K562 (cell line): Measurements from ENCODE around the gene FGF14. TPM values are rescaled to one million over a fixed set of nuclear protein-coding genes. Genes with fewer than 3 reads are reported as not detected.

Experiments
- ATAC-seq: fragments of 200-7000 bp; cut with Tn5 transposase; 3 replicates; pipeline ENCODE4 v1.9.1; 2020; ENCODE audit warnings: moderate library complexity
- BruUV-seq: library from RNA; stranded (reverse); fragments of 400-500 nt; replicated peaks from 2 replicates; lab custom pipeline; 2021; lab: Mats Ljungman, UMichigan
- CTCF ChIA-PET: fragments of 300-600 bp; formaldehyde crosslinking; extraction: SDS; loops from one replicate; lab custom pipeline; 2021; ENCODE audit warnings: low intra/inter-chr PET ratio; lab: Yijun Ruan, JAX
- POLR2A ChIA-PET: fragments of 300-600, 350-650 bp; sonication (Branson Sonifier 250); formaldehyde crosslinking; extraction: SDS; loops from one replicate; lab custom pipeline; 2021; ENCODE audit warnings: antibody characterized with exemption, inconsistent platforms; lab: Yijun Ruan, JAX
- DNase-seq, 4 experiments: peaks; one replicate each; pipeline versions ENCODE4 v3.0.0 to v3.0.0-alpha.2; 2011 to 2018; ENCODE audit warnings: low spot score in 3 of 4, mixed read lengths in 3 of 4; ENCODE audit errors: extremely low read depth in 1 of 4
- FAIRE-seq: peaks from 2 replicates; lab custom pipeline; 2011; peaks lifted over from hg19 to GRCh38; lab: Jason Lieb, UNC
- H2AFZ ChIP-seq: 2 replicates; pipeline ENCODE4 v1.6.0; 2011; ENCODE audit warnings: low read depth, low read length, control low read depth, inconsistent platforms
- H3K27ac ChIP-seq: fragments of 200-600 bp; 3 replicates; pipeline ENCODE4 v1.8.0; 2011; ENCODE audit warnings: low read depth, mild to moderate bottlenecking, control low read depth, inconsistent platforms, low read length, moderate library complexity, mixed read lengths; ENCODE audit errors: extremely low read depth
- H3K27me3 ChIP-seq, 2 experiments: fragments of 300-600 bp in 1 of 2; 2 replicates in 1 of 2; 3 replicates in 1 of 2; pipeline versions ENCODE4 v1.6.0 to v1.8.0; 2011; ENCODE audit warnings: inconsistent platforms in 2 of 2, low read length in 2 of 2, mild to moderate bottlenecking in 1 of 2, mixed read lengths in 1 of 2, moderate library complexity in 1 of 2; ENCODE audit not compliant: control insufficient read depth in 2 of 2, insufficient read depth in 2 of 2
- H3K36me3 ChIP-seq: fragments of 300-600 bp; 3 replicates; pipeline ENCODE4 v1.8.0; 2011; ENCODE audit warnings: mild to moderate bottlenecking, low read length, inconsistent platforms; ENCODE audit not compliant: control insufficient read depth, insufficient read depth
- H3K4me1 ChIP-seq, 2 experiments: fragments of 200-600 bp in 1 of 2; replicated peaks in 1 of 2; 2 replicates in 1 of 2; 3 replicates in 1 of 2; pipeline versions ENCODE4 v1.5.1 to v1.8.0; 2011; ENCODE audit warnings: inconsistent platforms in 2 of 2, low read length in 2 of 2, mild to moderate bottlenecking in 1 of 2, mixed read lengths in 1 of 2, moderate library complexity in 1 of 2; ENCODE audit not compliant: control insufficient read depth in 2 of 2, insufficient read depth in 2 of 2
- H3K4me2 ChIP-seq: 2 replicates; pipeline ENCODE4 v1.6.1; 2011; ENCODE audit warnings: low read length, control low read depth, inconsistent platforms, mixed read lengths; ENCODE audit not compliant: insufficient read depth
- H3K4me3 ChIP-seq: fragments of 200-600 bp; sonication (generic), shearing (Covaris generic); 2 replicates; pipeline ENCODE4 v1.5.1; 2016; ENCODE audit warnings: control low read depth, inconsistent platforms
- H3K79me2 ChIP-seq: fragments of 200-600 bp; 3 replicates; pipeline ENCODE4 v1.8.0; 2011; ENCODE audit warnings: low read length, inconsistent platforms; ENCODE audit not compliant: control insufficient read depth, insufficient read depth
- H3K9ac ChIP-seq, 2 experiments: 2 replicates each; pipeline versions ENCODE4 v1.6.0 to v1.6.1; 2011; ENCODE audit warnings: low read depth in 2 of 2, low read length in 2 of 2, control low read depth in 1 of 2, inconsistent platforms in 1 of 2, mild to moderate bottlenecking in 1 of 2, mixed read lengths in 1 of 2; ENCODE audit not compliant: insufficient read depth in 1 of 2
- H3K9me1 ChIP-seq: one replicate; pipeline ENCODE4 v1.6.0; 2011; ENCODE audit warnings: inconsistent platforms, mild to moderate bottlenecking, low read length, moderate library complexity; ENCODE audit not compliant: control insufficient read depth, insufficient read depth
- H3K9me3 ChIP-seq: replicated peaks from 2 replicates; pipeline ENCODE4 v1.5.1; 2011; ENCODE audit warnings: low read depth, low read length, inconsistent platforms; ENCODE audit not compliant: control insufficient read depth, insufficient read depth
- H4K20me1 ChIP-seq: replicated peaks from 2 replicates; pipeline ENCODE4 v1.6.1; 2011; ENCODE audit warnings: low read length, inconsistent platforms, mixed read lengths; ENCODE audit not compliant: control insufficient read depth, insufficient read depth
- C11orf30 ChIP-seq: fragments of 450-650 bp; IDR thresholded peaks from 2 replicates; pipeline ENCODE4 v1.6.1; 2016; ENCODE audit warnings: low read depth, mild to moderate bottlenecking
- ETV6 ChIP-seq, 3 experiments: fragments of 150-350 bp in 1 of 3; sonication (generic) in 1 of 3; formaldehyde crosslinking in 1 of 3; IDR thresholded peaks; 2 replicates each; pipeline versions ENCODE4 v1.6.1 to v1.8.0; 2014 to 2022; ENCODE audit warnings: borderline replicate concordance in 2 of 3, low read depth in 2 of 3, antibody characterized with exemption in 1 of 3, low read length in 1 of 3, mild to moderate bottlenecking in 1 of 3, missing genetic modification reagents in 1 of 3
- FOSL1 ChIP-seq: fragments of 200-800 bp; sonication (Bioruptor generic); conservative IDR thresholded peaks from 2 replicates; pipeline ENCODE4 v1.6.1; 2016; ENCODE audit warnings: missing genetic modification characterization, missing compliant biosample characterization
- L3MBTL2 ChIP-seq: fragments of 450-650 bp; IDR thresholded peaks from 2 replicates; pipeline ENCODE4 v1.6.1; 2016; ENCODE audit warnings: mild to moderate bottlenecking, moderate library complexity
- MAFF ChIP-seq: IDR thresholded peaks from 2 replicates; pipeline ENCODE4 v1.6.1; 2012; ENCODE audit warnings: low read length, improper control_type of control experiment
- MAFG ChIP-seq: fragments of 450-650 bp; conservative IDR thresholded peaks from 2 replicates; pipeline ENCODE4 v1.6.1; 2016; ENCODE audit warnings: missing genetic modification characterization, missing compliant biosample characterization
- PTBP1 ChIP-seq: fragments of 200-400 bp; formaldehyde crosslinking; IDR thresholded peaks from 2 replicates; pipeline ENCODE4 v1.6.1; 2017; ENCODE audit warnings: low read depth, low read length
- ZNF140 ChIP-seq: fragments of 250-450 bp; sonication (Bioruptor Pico); IDR thresholded peaks from 2 replicates; pipeline ENCODE4 v1.8.0; 2021; ENCODE audit warnings: moderate library complexity, mild to moderate bottlenecking, inconsistent platforms
- ZNF316 ChIP-seq: fragments of 450-650 bp; IDR thresholded peaks from 2 replicates; pipeline ENCODE4 v1.6.1; 2016
- WGBS: fragments of 100-300 bp; shearing (Covaris generic); methylation state at CpG from one replicate; pipeline ENCODE4 v1.1.6; 2016; ENCODE audit warnings: low coverage, mixed read lengths; ENCODE audit not compliant: insufficient coverage; ENCODE audit errors: missing lambda C conversion rate; 5-methylcytosine and 5-hydroxymethylcytosine counted together
- in situ Hi-C: fragments of 300-500 bp; cut with MboI; formaldehyde crosslinking; loops from 4 replicates; pipeline ENCODE4 v1.15.0; 2018; ENCODE audit warnings: inconsistent platforms, mixed read lengths
- intact Hi-C: fragments of 100-400 bp; cut with micrococcal nuclease; formaldehyde crosslinking; loops from 2 replicates; pipeline ENCODE4 v1.14.2; 2022
- polyA plus RNA-seq, 8 experiments: library from polyadenylated mRNA; depleted of rRNA in 4 of 8; stranded (reverse) in 5 of 8; unstranded in 3 of 8; fragments of >200 nt; fragmentation: Nextera tagmentation in 2 of 8; fragmentation: Illumina TruSeq in 1 of 8; extraction: Ambion mirVana in 2 of 8; extraction: Trizol in 1 of 8; gene quantifications; 2 replicates each; pipeline versions ENCODE4 v1.2.1 to v1.2.3, GENCODE V29; 2011 to 2014; ENCODE audit warnings: inconsistent platforms in 1 of 8, missing spikeins in 1 of 8
- total RNA-seq, 7 experiments: library from RNA; depleted of rRNA in 6 of 7; stranded (reverse); fragments of >200 nt in 6 of 7; fragmentation: Illumina TruSeq in 2 of 7; extraction: Trizol in 2 of 7; gene quantifications; 2 replicates each; pipeline versions ENCODE4 v1.2.1 to v1.2.3, GENCODE V29; 2011 to 2021; ENCODE audit warnings: low replicate concordance in 1 of 7
- TF ChIP-seq, protein P1 (sequence below): sonication (generic); formaldehyde crosslinking; IDR thresholded peaks from 2 replicates; pipeline ENCODE4 v1.9.0; 2022; ENCODE audit warnings: mild to moderate bottlenecking, missing genetic modification reagents
- TF ChIP-seq, protein P2 (sequence below): sonication (generic); formaldehyde crosslinking; IDR thresholded peaks from 2 replicates; pipeline ENCODE4 v1.8.1; 2023; ENCODE audit warnings: mild to moderate bottlenecking, missing genetic modification reagents, moderate library complexity
- TF ChIP-seq, protein P3 (sequence below): fragments of 450-650 bp; IDR thresholded peaks from 2 replicates; pipeline ENCODE4 v1.6.1; 2017; ENCODE audit warnings: antibody characterized with exemption, mild to moderate bottlenecking

The FGF14 gene
- total and polyA plus RNA-seq, 9 of the 15 experiments (the other 6 are each of a cell fraction or from before 2014, with no cell fraction given) = not detected

DNA sequence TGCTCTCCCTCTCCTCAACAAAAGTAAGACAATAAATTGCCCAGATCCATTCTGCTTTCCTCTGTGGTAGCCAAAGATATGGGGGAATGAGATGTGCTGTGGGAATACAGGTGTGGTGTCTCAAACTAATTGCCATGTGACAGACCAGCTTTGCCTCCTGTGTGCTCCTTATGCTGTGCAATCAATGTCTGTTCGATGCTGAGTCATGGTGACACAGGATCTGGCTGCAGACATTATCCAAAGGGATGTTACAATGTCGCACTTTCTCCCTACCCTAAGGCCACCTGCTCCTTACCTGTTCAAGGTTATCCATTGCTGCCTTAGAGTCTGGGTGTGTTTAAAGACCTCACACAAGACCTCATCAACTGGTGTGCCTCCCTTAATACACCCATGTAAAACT is 32.5 kb downstream of the FGF14 start:
- peak overlapping the region; percentile 32; the same call in 1 of the 2 replicates for H2AFZ ChIP-seq
- TF ChIP-seq MAFF (peak; percentile 42; the same call in 1 of the 2 replicates), FOSL1 (no peak), ETV6 (IDR thresholded peaks at IDR 0.05; ENCODE audit: borderline replicate concordance in 1 of 2, low read depth in 2 of 2, low read length in 1 of 2) (no peak), ETV6 (CRISPR knock-in tag; IDR thresholded peaks at IDR 0.05; ENCODE audit: borderline replicate concordance) (no peak), C11orf30 (peak; percentile 72), MAFG (peak; percentile 83), L3MBTL2 (0 out of 2 replicates have a peak, but pooled peaks have one; percentile 23), ZNF316 (peak; percentile 75), ZNF140 (CRISPR knock-in tag) (no peak), PTBP1 (no peak)
- TF ChIP-seq, protein P1, sequence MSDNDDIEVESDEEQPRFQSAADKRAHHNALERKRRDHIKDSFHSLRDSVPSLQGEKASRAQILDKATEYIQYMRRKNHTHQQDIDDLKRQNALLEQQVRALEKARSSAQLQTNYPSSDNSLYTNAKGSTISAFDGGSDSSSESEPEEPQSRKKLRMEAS (CRISPR knock-in tag) = no peak
- TF ChIP-seq, protein P2, sequence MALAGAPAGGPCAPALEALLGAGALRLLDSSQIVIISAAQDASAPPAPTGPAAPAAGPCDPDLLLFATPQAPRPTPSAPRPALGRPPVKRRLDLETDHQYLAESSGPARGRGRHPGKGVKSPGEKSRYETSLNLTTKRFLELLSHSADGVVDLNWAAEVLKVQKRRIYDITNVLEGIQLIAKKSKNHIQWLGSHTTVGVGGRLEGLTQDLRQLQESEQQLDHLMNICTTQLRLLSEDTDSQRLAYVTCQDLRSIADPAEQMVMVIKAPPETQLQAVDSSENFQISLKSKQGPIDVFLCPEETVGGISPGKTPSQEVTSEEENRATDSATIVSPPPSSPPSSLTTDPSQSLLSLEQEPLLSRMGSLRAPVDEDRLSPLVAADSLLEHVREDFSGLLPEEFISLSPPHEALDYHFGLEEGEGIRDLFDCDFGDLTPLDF (CRISPR knock-in tag) = no peak
- TF ChIP-seq, protein P3, sequence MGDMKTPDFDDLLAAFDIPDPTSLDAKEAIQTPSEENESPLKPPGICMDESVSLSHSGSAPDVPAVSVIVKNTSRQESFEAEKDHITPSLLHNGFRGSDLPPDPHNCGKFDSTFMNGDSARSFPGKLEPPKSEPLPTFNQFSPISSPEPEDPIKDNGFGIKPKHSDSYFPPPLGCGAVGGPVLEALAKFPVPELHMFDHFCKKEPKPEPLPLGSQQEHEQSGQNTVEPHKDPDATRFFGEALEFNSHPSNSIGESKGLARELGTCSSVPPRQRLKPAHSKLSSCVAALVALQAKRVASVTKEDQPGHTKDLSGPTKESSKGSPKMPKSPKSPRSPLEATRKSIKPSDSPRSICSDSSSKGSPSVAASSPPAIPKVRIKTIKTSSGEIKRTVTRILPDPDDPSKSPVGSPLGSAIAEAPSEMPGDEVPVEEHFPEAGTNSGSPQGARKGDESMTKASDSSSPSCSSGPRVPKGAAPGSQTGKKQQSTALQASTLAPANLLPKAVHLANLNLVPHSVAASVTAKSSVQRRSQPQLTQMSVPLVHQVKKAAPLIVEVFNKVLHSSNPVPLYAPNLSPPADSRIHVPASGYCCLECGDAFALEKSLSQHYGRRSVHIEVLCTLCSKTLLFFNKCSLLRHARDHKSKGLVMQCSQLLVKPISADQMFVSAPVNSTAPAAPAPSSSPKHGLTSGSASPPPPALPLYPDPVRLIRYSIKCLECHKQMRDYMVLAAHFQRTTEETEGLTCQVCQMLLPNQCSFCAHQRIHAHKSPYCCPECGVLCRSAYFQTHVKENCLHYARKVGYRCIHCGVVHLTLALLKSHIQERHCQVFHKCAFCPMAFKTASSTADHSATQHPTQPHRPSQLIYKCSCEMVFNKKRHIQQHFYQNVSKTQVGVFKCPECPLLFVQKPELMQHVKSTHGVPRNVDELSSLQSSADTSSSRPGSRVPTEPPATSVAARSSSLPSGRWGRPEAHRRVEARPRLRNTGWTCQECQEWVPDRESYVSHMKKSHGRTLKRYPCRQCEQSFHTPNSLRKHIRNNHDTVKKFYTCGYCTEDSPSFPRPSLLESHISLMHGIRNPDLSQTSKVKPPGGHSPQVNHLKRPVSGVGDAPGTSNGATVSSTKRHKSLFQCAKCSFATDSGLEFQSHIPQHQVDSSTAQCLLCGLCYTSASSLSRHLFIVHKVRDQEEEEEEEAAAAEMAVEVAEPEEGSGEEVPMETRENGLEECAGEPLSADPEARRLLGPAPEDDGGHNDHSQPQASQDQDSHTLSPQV = 0 out of 2 replicates have a peak, but pooled peaks have one; percentile 23

More for the DNA sequence above, 32.5 kb downstream of the FGF14 start:
- ChIA-PET POLR2A (no interaction called here), CTCF (no interaction called here)
- no peaks in the 10 kb centered on the region for H3K27me3 ChIP-seq
- intact Hi-C loops (no loop called here), in situ Hi-C loops (no loop called here)
- H3K9me3 ChIP-seq = no peaks in the 10 kb centered on the region
- H3K36me3 ChIP-seq = no peaks in the 10 kb centered on the region
- H3K79me2 ChIP-seq = no peaks in the 10 kb centered on the region
- H3K4me2 ChIP-seq = no peak overlapping the region
- no TSS peak for BruUV-seq
- no peak overlapping the region for H3K9ac ChIP-seq
- 0 out of 5 replicates have a peak, but pooled peaks cover 0 to 4% of the 10 kb centered on the region in 2 experiments for H3K4me1 ChIP-seq
- ATAC-seq = peak; percentile 58; the same call in 2 of the 3 replicates
- peak overlapping the region; percentile 44; the same call in 1 of the 3 replicates for H3K27ac ChIP-seq
- DNase-seq = peak in 1 of 4 experiments; percentile 23
- FAIRE-seq = no peak
- no peaks in the 10 kb centered on the region for H4K20me1 ChIP-seq
- no peaks in the 10 kb centered on the region for H3K9me1 ChIP-seq
- 0% methylated on average over 2 of the region's 2 CpGs for WGBS
- no peak overlapping the region for H3K4me3 ChIP-seq
